Islet precursor cell (in vitro differentiated cells): ENCODE data around the gene CAPN5.

Experiments
- DNase-seq: peaks from one replicate; pipeline ENCODE4 v3.0.0-alpha.2; 2018

CAPN5 gene

GRCh38 chr11:77121876-77122575, 55.3 kb downstream of the CAPN5 start:
- DNase-seq = no peak

GRCh38 chr11:77122576-77123212, 55.9 kb downstream of the CAPN5 start:
- DNase-seq = no peak

GRCh38 chr11:77123591-77123990, 56.8 kb downstream of the CAPN5 start:
- no peak for DNase-seq

- no peak for DNase-seq
Measured at GRCh38 chr11:77124041-77124440, 57.3 kb downstream of the CAPN5 start.

- no peak for DNase-seq
Measured at GRCh38 chr11:77124488-77124887, 57.7 kb downstream of the CAPN5 start.

- no peak for DNase-seq
Measured at GRCh38 chr11:77125191-77125590, 58.4 kb downstream of the CAPN5 start.

GRCh38 chr11:77125695-77126094, 58.9 kb downstream of the CAPN5 start:
- DNase-seq = no peak

GRCh38 chr11:77126156-77126775, 59.5 kb downstream of the CAPN5 start:
- no peak for DNase-seq

GRCh38 chr11:77126861-77127234, 60.1 kb downstream of the CAPN5 start:
- DNase-seq = no peak

GRCh38 chr11:77127235-77127911, 60.6 kb downstream of the CAPN5 start:
- peak; percentile 74 for DNase-seq

- DNase-seq = peak; percentile 99
Measured at GRCh38 chr11:77127920-77128691, 61.3 kb downstream of the CAPN5 start, which contains the start of gene MYO7A. MYO7A (plus strand) TSS chr11:77128246; CDS start chr11:77130635, 2,389 bp downstream.

GRCh38 chr11:77129069-77129841, 62.5 kb downstream of the CAPN5 start:
- no peak for DNase-seq

GRCh38 chr11:77129842-77130756, 63.3 kb downstream of the CAPN5 start:
- no peak for DNase-seq

- DNase-seq = no peak
Measured at GRCh38 chr11:77130763-77131513, 64.2 kb downstream of the CAPN5 start.

GRCh38 chr11:77131560-77131959, 64.8 kb downstream of the CAPN5 start:
- no peak for DNase-seq

- no peak for DNase-seq
Measured at GRCh38 chr11:77135069-77135468, 68.3 kb downstream of the CAPN5 start.

- DNase-seq = no peak
Measured at GRCh38 chr11:77136074-77136473, 69.3 kb downstream of the CAPN5 start.

GRCh38 chr11:77136784-77137420, 70.1 kb downstream of the CAPN5 start:
- no peak for DNase-seq

- no peak for DNase-seq
Measured at GRCh38 chr11:77137421-77137820, 70.7 kb downstream of the CAPN5 start.
